HG03196 (cell line): Measurements from ENCODE around the gene ATF7.

Experiments used
- ATAC-seq: cut with Tn5 transposase; IDR thresholded peaks from one replicate; pipeline ENCODE4 v1.9.1; 2021; ENCODE audit not compliant: unreplicated experiment

ATF7 gene

GRCh38 chr12:53463802-53464560 lies 162.2 kb downstream of the ATF7 start:
- ATAC-seq = no peak

DNA sequence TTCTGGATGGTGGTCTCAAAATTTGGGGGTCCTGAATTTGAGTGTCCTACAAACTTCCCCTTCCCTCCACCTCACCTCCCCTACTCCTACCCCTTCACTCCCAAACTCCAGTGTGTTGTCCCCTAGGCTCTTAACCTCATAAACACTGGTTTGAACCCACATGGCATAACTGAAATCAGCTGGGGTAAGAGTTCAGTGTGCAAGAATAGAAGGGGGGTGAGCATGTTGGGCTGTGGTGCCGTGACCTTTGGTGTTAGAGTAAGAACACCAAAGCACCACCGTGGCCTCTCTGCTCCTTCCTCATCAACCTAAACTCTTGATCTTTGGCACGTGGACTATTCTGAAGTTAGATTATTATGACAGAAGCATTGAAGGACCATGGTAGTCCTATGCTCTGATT lies 163.2 kb downstream of the ATF7 start:
- no peak for ATAC-seq

DNA sequence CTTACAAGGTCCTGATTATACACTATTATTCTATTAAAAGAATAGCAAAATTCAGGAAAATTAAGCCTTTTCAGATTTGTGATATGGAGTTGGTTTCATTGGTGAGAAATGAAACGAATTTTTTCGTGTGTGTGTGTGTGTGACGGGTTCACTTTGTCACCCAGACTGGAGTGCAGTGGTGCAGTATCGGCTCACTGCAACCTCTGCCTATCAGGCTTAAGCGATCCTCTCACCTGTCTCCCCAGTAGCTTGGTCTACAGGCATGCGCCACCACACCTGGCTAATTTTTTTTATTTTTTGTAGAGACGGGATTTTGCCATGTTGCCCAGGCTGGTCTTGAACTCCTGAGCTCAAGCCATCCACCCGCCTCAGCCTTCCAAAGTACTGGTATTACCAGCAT lies 164.6 kb downstream of the ATF7 start:
- ATAC-seq = no peak

DNA sequence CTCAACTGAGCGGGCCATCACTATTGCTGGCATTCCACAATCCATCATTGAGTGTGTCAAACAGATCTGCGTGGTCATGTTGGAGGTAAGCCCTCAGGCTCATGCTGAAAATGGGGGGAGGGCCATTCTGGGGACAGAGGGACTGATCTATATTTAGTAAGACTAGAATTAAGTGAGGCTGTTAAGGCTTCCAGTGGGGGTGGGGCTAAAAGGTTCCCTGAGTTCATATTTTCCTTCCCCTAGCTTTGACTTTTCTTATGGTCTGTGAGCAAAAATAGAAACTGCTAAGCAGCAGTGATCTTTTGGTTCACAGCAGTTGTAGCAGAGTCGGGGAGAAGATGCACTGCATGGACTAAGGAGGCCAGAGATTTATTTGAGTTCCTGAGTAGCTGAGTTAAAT lies 165.1 kb downstream of the ATF7 start:
- no peak for ATAC-seq

DNA sequence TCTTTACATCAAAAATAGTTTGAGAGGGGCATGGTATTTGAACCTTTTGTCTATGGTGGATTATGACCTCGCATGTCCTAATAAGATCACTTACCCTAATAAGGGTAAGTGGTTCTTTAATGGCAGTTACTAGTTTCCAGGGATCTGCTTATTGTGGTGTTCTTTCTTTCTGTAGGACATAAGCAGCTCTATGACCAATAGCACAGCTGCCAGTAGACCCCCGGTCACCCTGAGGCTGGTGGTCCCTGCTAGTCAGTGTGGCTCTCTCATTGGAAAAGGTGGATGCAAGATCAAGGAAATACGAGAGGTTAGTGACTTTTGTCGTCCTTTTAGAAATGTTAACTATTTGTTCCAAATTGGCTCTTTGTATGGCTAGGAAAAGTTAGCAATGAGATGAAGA lies 167.1 kb downstream of the ATF7 start:
- no peak for ATAC-seq
